ENCODE results near the gene REELD1. TPM values are rescaled to one million over a fixed set of nuclear protein-coding genes. Genes with fewer than 3 reads are reported as not detected.

Gene REELD1
- total RNA-seq, 1 experiment from 2014 or later: not detected

DNA sequence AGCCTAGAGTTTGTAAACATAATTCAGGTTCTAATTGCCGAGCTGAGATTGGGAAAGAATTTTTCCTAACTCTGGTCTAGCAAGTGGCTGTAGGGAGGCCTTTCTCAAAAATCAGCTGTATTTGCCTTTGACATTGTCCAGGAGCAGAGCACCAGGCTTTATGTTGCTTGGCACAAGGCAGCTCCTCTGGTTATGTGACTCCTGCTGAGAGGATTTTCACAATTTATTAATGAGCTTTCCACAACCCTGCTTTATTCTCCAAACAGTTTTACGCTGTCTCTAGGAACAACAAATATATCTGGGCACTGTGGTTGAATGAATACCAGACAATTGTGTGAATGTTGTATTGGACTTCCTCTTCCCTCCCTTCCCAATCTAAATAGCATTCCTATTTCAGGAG lies 23.9 kb upstream of the REELD1 start:
- Histone ChIP-seq H2BK15ac (ENCODE audit: low read depth, low read length) (no peak overlapping the region), H2AFZ (ENCODE audit: low read length) (no peak overlapping the region), H2AK5ac (ENCODE audit: insufficient read length, low read length) (no peak overlapping the region), H2BK5ac (ENCODE audit: insufficient read length, low read length) (no peak overlapping the region), H3K27me3 (ENCODE audit: insufficient read depth, low read length) (no peaks in the 10 kb centered on the region), H2BK20ac (ENCODE audit: low read depth, low read length, poor library complexity, severe bottlenecking) (no peak overlapping the region), H2BK120ac (ENCODE audit: low read depth, low read length, poor library complexity, severe bottlenecking) (no peak overlapping the region), H4K8ac (replicated peaks; ENCODE audit: insufficient read length, low read depth, low read length) (no peak overlapping the region), H3K4me2 (ENCODE audit: insufficient read depth, insufficient read length, low read length) (no peak overlapping the region), H4K91ac (ENCODE audit: insufficient read length, low read depth, low read length) (no peak overlapping the region), H2BK12ac (ENCODE audit: insufficient read length, low read depth, low read length) (no peak overlapping the region), H3K23ac (ENCODE audit: insufficient read length, low read depth, low read length) (no peak overlapping the region), H3K9me3 (ENCODE audit: control insufficient read depth, low read depth, low read length) (no peaks in the 10 kb centered on the region), H3K9ac (ENCODE audit: extremely low read depth, insufficient read length, low read length) (no peak overlapping the region), H3K4me1 (ENCODE audit: insufficient read depth, low read length) (no peaks in the 10 kb centered on the region), H3K18ac (ENCODE audit: insufficient read length, low read depth, low read length) (no peak overlapping the region), H4K20me1 (ENCODE audit: control insufficient read depth, insufficient read depth, insufficient read length) (no peaks in the 10 kb centered on the region), H3K27ac (ENCODE audit: insufficient read length, low read depth, low read length) (no peak overlapping the region), H3K79me2 (ENCODE audit: insufficient read depth, low read length) (no peaks in the 10 kb centered on the region), H3K23me2 (ENCODE audit: insufficient read length, low read depth, low read length, poor library complexity, severe bottlenecking) (no peaks in the 10 kb centered on the region), H3T11ph (ENCODE audit: low read length) (no peak overlapping the region), H3K56ac (ENCODE audit: insufficient read length, low read depth, low read length) (no peak overlapping the region), H4K5ac (ENCODE audit: insufficient read length, low read depth, low read length) (no peak overlapping the region), H3K14ac (ENCODE audit: insufficient read depth, low read length) (no peak overlapping the region), H3K4ac (ENCODE audit: low read depth, low read length) (no peak overlapping the region), H3K79me1 (ENCODE audit: insufficient read depth, low read depth, low read length, poor library complexity, severe bottlenecking) (no peaks in the 10 kb centered on the region)
- TF ChIP-seq, protein P1, sequence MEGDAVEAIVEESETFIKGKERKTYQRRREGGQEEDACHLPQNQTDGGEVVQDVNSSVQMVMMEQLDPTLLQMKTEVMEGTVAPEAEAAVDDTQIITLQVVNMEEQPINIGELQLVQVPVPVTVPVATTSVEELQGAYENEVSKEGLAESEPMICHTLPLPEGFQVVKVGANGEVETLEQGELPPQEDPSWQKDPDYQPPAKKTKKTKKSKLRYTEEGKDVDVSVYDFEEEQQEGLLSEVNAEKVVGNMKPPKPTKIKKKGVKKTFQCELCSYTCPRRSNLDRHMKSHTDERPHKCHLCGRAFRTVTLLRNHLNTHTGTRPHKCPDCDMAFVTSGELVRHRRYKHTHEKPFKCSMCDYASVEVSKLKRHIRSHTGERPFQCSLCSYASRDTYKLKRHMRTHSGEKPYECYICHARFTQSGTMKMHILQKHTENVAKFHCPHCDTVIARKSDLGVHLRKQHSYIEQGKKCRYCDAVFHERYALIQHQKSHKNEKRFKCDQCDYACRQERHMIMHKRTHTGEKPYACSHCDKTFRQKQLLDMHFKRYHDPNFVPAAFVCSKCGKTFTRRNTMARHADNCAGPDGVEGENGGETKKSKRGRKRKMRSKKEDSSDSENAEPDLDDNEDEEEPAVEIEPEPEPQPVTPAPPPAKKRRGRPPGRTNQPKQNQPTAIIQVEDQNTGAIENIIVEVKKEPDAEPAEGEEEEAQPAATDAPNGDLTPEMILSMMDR (conservative IDR thresholded peaks at IDR 0.05): no peak
- Mint-ChIP-seq H3K4me3 (no peak overlapping the region), H3K9me3 (no peaks in the 10 kb centered on the region), H3K27me3 (ENCODE audit: low read depth) (no peaks in the 10 kb centered on the region), H3K4me1 (no peaks in the 10 kb centered on the region), H3K36me3 (ENCODE audit: insufficient read depth in 1 of 3, low read depth in 3 of 3) (peaks cover 13 to 60% (median 46%) of the 10 kb centered on the region in 3 experiments; a peak in 6 of 7 replicates), H3K27ac (0 out of 7 replicates have a peak overlapping the region, but pooled peaks of 1 of the 3 experiments have one; percentile 22)
- no peak for DNase-seq
- no CpG with 5 or more reads among the region's 2 CpGs for WGBS (ENCODE audit: extremely low coverage, insufficient read length, low lambda C conversion rate)

Measured in H9 (cell line).